H1 (cell line): ENCODE data around the gene TEX29.

ENCODE experiments used
- EP300 ChIP-seq, 2 experiments: IDR thresholded peaks; 1 replicate in 1 of 2; 2 replicates in 1 of 2; pipeline ENCODE4 v1.6.1; 2011 to 2012; ENCODE audit warnings: low read depth in 2 of 2, low read length in 2 of 2, mild to moderate bottlenecking in 2 of 2, borderline replicate concordance in 1 of 2, inconsistent platforms in 1 of 2, moderate library complexity in 1 of 2
- JUND ChIP-seq: IDR thresholded peaks from 2 replicates; pipeline ENCODE4 v1.6.1; 2011; ENCODE audit warnings: mild to moderate bottlenecking, improper control_type of control experiment, low read length
- PHF8 ChIP-seq: fragments of 200-600 bp; sonication (generic); conservative IDR thresholded peaks from 2 replicates; pipeline ENCODE4 v1.7.1; 2012; ENCODE audit warnings: low read depth, mild to moderate bottlenecking, inconsistent platforms, low read length, moderate library complexity
- POLR2A ChIP-seq, 2 experiments: IDR thresholded peaks; 1 replicate in 1 of 2; 2 replicates in 1 of 2; pipeline ENCODE4 v1.6.1; 2011; ENCODE audit warnings: low read depth in 2 of 2, low read length in 2 of 2, mild to moderate bottlenecking in 2 of 2; ENCODE audit errors: control extremely low read depth in 1 of 2
- POLR2AphosphoS5 ChIP-seq: IDR thresholded peaks from 2 replicates; pipeline ENCODE4 v1.6.1; 2011; ENCODE audit warnings: low read depth, low read length
- RAD21 ChIP-seq, 2 experiments: IDR thresholded peaks in 1 of 2; conservative IDR thresholded peaks in 1 of 2; 2 replicates each; pipeline ENCODE4 v1.6.1; 2011; ENCODE audit warnings: low read depth in 2 of 2, low read length in 2 of 2, improper control_type of control experiment in 1 of 2, inconsistent platforms in 1 of 2, mild to moderate bottlenecking in 1 of 2, moderate library complexity in 1 of 2
- RFX5 ChIP-seq: IDR thresholded peaks from 2 replicates; pipeline ENCODE4 v1.6.1; 2011; ENCODE audit warnings: low read depth, low read length, improper control_type of control experiment, borderline replicate concordance
- SP1 ChIP-seq: IDR thresholded peaks from 2 replicates; pipeline ENCODE4 v1.6.1; 2011; ENCODE audit warnings: low read depth, low read length
- TEAD4 ChIP-seq: IDR thresholded peaks from 2 replicates; pipeline ENCODE4 v1.6.1; 2012; ENCODE audit warnings: low read depth, low read length, inconsistent platforms, mixed read lengths
- ZNF274 ChIP-seq: IDR thresholded peaks from 2 replicates; pipeline ENCODE4 v1.7.0; 2012; ENCODE audit warnings: low read length, borderline replicate concordance; ENCODE audit errors: extremely low read depth
- TF ChIP-seq, protein P1 (sequence below), 3 experiments: IDR thresholded peaks; 1 replicate in 2 of 3; 2 replicates in 1 of 3; pipeline versions ENCODE4 v1.5.1 to v1.6.1; 2011; ENCODE audit warnings: low read length in 3 of 3, mild to moderate bottlenecking in 3 of 3, inconsistent platforms in 2 of 3, low read depth in 1 of 3, moderate library complexity in 1 of 3; ENCODE audit not compliant: insufficient read depth in 1 of 3; ENCODE audit errors: control extremely low read depth in 1 of 3

DNA sequence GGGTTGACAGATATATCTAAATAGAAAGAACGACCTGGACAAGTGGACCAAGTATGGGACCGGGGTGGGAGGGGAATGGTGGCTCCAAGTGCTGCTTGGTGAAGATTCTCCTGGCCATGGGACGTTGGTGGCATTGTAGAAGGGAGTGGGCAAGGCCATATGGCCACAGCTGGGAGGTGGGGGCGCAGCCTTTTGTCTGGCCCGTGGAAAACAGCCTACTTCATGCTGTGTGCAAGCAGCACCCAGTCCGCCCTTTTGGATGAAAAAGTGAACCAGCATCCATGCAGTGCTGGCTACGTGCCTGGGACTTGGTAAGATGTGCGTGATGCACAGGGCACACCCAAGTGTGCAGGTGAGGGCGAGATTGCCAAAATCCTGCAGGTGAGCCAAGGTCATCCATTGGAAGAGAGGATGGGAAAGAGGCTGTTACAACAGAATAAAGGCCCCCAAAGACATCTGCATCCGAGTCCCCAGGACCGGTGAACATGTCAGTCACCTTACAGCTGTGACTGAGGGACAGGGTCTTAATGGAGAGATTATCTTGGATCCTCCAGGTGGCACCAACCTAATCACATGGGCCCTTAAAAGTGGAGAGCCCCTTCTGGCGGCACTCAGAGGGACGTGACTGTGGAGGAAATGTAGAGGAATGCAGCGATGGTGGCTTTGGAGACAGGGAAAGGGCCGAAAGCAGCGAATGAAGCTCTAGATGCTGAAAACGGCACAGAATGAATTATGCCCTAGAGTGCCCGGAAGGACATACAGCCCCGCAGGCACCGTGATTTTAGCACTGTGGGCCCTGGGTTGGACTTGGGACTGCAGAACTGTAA, 40.8 kb downstream of the TEX29 start:
- TF ChIP-seq, protein P1, sequence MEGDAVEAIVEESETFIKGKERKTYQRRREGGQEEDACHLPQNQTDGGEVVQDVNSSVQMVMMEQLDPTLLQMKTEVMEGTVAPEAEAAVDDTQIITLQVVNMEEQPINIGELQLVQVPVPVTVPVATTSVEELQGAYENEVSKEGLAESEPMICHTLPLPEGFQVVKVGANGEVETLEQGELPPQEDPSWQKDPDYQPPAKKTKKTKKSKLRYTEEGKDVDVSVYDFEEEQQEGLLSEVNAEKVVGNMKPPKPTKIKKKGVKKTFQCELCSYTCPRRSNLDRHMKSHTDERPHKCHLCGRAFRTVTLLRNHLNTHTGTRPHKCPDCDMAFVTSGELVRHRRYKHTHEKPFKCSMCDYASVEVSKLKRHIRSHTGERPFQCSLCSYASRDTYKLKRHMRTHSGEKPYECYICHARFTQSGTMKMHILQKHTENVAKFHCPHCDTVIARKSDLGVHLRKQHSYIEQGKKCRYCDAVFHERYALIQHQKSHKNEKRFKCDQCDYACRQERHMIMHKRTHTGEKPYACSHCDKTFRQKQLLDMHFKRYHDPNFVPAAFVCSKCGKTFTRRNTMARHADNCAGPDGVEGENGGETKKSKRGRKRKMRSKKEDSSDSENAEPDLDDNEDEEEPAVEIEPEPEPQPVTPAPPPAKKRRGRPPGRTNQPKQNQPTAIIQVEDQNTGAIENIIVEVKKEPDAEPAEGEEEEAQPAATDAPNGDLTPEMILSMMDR (IDR thresholded peaks at IDR 0.05; ENCODE audit: control extremely low read depth in 1 of 3, insufficient read depth in 1 of 3, low read depth in 1 of 3, low read length in 3 of 3), result 0 out of 4 replicates have a peak, but pooled peaks of 1 of the 3 experiments have one; percentile 12
- TF ChIP-seq ZNF274, result no peak
- TF ChIP-seq EP300 (IDR thresholded peaks at IDR 0.05; ENCODE audit: borderline replicate concordance in 1 of 2, low read depth in 2 of 2, low read length in 2 of 2), result no peak
- TF ChIP-seq POLR2AphosphoS5, result no peak
- no peak for TF ChIP-seq JUND
- no peak for TF ChIP-seq RFX5
- no peak for TF ChIP-seq POLR2A (IDR thresholded peaks at IDR 0.05; ENCODE audit: control extremely low read depth in 1 of 2, low read depth in 2 of 2, low read length in 2 of 2)
- no peak for TF ChIP-seq TEAD4
- TF ChIP-seq RAD21 (IDR thresholded peaks at IDR 0.05 in 1 of 2, conservative IDR thresholded peaks at IDR 0.05 in 1 of 2; ENCODE audit: low read depth in 2 of 2, low read length in 2 of 2), result no peak
- TF ChIP-seq SP1, result no peak
- no peak for TF ChIP-seq PHF8
